GM19025 (cell line): ENCODE measurements around the gene ABCA13.

Source experiments
- ATAC-seq: cut with Tn5 transposase; IDR thresholded peaks from one replicate; pipeline ENCODE4 v1.9.1; 2021; ENCODE audit warnings: mild to moderate bottlenecking, low read depth, moderate library complexity; ENCODE audit not compliant: unreplicated experiment

ABCA13 gene

DNA sequence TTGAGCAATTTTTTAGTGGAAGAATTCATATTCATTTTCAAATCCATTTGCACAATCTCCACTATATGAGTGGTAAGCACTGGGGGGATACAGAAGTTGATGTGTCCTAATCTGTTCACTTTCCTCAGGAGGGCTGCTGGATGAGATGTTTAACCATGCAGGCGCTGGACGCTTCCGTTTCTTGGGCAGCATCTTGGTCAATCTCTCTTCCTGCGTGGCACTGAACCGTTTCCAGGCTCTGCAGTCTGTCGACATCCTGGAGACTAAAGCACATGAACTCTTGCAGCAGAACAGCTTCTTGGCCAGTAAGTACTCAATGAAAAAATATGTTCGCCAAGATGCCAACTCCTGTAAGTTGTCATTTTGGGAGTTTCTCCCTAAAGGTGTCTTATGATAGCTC is 179.3 kb downstream of the ABCA13 start:
- ATAC-seq, result no peak

DNA sequence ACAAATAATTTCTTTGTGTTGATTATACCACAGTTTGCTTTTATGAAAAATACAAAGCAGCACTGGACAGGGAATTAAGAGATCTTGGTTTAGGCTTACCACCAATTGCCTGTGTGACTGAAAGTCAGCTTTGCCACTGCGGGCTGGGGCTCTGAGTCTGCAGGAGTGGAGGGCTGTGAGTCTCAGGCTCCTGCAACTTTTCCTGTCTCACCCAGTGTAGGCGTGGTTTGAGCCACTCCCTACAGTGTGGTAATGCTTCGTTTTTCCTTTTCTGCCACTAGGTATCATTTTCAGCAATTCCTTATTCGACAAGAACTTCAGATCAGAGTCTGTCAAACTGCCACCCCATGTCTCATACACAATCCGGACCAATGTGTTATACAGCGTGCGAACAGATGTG is 180.6 kb downstream of the ABCA13 start:
- no peak for ATAC-seq

DNA sequence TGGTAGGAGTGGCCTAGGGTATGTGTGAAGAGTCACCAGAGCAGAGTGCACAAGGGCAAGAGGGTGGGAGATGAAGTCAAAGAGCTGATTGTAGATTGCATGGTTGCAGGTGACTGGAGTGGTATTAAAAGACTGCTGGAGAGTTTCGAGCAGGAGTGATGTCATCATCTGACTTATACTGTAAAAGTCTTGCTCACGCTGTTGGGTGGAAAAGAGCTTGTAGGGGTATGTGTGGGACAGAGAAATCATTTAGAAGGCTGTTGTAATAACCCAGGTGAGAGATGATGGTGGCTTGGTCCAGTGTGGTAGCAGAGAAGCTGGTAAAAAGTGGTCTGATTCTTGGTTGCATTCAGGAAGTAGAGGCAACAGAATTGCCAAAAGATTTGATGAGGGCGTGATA is 184.1 kb downstream of the ABCA13 start:
- no peak for ATAC-seq

DNA sequence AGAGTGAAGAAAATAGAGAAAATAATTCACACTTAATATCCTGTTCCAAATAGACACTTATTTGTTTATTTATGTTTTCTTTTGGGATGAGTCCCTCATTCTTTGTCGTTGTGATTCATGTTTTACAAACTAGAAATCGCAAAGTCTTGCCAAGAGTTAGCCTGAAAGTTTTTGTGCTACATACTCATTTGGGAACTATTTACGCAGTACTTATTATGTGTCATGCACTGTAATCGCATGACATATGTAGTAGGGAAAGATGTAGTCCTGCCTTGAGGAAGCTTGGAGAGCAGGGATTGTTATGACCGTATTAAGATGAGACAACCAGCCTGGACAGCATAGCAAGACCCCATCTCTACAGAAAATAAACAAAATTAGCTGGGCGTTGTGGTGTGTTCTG is 189.3 kb downstream of the ABCA13 start:
- no peak for ATAC-seq

DNA sequence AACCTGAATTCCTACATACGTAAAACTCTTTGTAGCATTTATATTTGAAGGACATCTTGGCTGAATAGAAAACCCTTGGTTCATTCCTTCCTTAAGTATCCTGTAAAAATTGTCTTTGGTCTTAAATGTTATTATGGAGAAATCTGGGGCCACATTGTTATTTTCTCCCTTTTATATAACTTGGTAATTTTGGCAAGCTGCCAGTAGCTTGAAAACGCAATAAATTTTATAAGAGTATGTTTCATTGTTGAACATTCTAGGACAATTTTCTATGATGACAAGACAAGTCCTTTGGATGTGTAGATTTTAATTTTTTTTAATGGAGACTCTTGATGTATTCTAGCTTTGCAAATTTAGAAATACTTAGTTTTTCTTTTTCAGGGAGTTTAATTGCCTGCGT is 191.9 kb downstream of the ABCA13 start:
- ATAC-seq, result no peak

DNA sequence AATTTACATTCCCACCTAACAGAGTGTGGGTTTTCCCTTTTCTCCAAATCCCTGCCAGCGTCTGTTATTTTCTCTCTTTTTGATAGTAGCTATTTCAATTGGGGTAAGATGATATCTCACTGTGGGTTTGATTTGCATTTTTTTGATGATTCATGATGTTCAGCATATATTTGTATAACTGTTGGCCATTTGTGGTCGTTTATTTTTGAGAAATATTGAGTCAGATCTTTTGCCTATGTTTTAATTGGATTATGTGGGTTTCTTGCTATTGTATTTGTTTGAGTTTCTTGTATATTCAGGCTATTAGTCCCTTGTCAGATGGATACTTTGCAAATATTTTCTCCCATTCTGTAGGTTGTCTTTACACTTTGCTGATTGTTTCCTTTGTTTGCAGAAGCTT is 193.8 kb downstream of the ABCA13 start:
- no peak for ATAC-seq

DNA sequence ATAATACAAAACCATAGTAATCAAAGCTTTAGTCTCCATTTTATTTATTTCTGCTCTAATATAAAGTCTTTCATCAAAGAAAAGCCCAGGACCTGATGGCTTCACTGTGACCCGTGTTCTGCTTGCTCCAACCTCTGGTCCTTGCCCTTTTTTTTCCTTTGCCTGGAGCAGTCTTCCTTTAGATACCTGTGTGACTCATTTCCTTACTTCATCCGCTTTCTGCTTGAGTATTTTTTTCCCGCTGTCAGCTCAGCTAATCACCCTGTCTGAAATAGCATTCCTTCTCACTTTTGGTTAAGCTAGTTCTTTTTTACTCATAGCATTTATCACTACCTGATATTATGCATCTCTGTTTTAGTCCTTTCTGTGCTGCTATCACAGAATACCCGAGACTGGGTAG is 194.8 kb downstream of the ABCA13 start:
- ATAC-seq, result no peak

DNA sequence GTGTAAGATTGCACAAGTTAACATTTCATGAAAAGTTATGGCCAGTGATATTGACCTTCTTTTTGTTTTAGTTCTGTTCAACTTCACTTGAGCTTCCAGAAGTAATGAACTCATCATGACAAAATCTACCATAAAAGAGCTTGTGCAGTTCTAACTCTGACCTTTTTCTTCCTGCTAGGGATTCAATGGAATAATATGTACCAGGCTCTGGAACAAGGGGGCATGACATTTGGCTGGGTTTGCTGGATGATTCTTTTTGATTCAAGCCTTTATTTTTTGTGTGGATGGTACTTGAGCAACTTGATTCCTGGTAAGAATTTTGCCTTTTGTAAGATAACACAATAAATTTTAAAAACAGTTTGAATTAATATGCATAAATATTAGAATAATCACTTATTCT is 205.0 kb downstream of the ABCA13 start:
- no peak for ATAC-seq

DNA sequence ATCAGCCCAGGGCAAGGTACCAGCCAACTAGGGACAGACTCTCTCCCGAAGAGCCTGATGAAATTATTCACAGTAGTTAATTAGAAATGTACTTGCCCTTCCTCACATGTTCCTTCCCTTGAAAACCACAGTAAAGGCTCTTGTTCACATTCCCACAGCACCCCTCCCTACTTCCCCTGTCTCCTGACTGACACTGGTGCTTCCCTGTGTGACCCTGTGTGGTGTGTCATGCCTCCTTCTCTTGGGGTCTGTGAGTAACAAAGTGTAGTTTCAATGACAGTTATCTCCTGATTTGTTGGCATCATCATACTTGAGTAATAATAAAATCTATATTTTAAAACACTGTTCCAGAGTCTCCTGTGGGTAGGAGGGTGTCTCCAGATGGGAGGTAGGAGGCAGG is 209.7 kb downstream of the ABCA13 start:
- ATAC-seq, result no peak

DNA sequence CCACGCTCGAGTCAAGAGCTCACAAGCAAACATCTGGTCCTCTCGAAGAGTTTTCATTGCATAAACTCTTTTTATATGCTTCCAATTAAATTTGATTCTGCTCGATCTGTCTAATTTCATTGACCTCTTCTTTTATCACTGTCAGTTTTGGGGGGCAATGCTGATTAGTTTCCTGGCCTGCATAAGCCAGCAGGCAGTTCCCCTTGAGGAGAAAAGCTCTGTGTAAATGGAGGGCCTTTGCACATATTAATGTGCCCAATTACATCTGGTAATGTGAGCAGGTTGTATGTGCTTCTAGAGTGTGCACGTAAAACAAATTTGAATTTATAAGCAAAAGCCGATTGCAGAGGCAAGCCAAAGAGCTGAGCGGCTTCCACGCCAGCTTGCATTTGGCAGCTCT is 210.3 kb downstream of the ABCA13 start:
- ATAC-seq, result no peak

DNA sequence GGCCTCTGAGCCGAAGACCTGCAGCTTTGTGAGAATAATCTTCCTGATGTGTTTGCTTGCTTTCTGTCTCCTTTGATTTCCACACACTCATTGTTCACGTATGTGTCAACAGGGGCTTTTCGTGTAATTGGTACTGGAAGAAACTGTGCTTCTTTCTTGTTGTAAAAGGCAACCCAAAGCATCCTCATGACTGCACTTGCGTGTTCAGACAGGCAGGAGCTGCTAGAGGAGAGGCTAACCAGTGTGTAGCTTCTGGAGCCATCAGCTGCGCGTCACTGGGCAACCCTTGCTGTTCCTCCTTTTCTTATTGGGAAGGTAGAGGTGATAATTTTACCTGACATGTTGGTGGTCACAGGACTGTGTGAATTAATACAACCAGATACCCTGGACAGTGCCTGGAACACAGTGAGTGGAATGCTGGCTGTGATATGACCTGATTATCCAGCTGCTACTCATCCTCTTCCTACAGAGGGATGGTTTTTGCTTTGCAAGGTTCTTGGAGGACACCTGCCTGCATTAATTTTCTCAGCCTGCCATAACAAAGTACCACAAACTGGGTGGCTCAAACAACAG is 213.0 kb downstream of the ABCA13 start:
- no peak for ATAC-seq

DNA sequence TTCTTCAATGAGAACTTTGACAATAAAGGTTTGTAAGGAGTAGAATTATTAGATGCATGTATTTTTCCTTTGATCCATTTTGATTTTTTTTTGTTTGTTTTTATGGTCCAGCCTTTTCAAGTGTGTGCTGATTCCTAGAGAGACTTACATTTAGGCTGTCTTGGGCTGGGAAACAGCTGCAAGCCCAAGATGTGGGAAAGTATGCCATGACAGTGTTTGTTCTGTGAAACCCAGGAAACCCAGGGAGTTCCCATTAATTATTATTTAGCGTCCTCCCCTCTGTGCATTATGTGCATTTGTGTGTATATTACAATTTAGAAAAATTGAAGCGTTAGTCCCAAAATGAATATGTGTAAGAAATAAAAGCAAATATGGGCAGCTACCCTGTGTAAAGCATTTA is 216.7 kb downstream of the ABCA13 start:
- no peak for ATAC-seq

DNA sequence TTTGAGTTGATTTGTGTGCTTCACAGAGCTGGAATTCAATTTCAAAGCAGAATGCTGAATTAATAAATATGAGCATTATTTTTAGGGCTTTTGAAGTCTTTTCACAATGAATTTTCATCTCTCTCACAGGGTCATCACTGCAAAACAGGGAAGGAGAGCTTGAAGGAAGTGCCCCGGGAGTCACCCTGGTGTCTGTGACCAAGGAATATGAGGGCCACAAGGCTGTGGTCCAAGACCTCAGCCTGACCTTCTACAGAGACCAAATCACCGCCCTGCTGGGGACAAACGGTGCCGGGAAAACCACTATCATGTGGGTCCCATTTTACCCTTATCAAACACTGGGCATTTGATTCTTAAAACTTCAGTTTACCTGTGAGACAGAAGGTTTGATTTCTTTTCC is 217.7 kb downstream of the ABCA13 start:
- ATAC-seq, result no peak

DNA sequence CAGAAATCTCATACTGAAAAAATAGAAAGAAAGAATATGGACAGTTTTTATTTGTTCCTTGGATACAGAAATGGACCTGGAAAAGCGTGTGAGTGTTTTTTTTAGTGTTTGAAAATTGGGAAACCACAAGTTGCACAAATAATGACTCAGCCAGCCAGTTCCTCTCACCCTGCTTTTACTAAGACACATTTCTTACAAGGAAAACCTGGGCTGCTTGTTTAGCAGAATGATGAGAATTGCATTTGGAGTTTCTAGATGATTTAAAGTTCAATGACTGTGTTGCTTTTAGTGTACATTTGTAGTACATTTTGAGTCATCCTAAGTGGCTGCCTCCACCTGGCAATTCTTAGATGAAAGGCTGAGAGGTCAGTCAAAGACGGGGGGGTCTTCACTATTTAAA is 218.7 kb downstream of the ABCA13 start:
- ATAC-seq, result no peak

DNA sequence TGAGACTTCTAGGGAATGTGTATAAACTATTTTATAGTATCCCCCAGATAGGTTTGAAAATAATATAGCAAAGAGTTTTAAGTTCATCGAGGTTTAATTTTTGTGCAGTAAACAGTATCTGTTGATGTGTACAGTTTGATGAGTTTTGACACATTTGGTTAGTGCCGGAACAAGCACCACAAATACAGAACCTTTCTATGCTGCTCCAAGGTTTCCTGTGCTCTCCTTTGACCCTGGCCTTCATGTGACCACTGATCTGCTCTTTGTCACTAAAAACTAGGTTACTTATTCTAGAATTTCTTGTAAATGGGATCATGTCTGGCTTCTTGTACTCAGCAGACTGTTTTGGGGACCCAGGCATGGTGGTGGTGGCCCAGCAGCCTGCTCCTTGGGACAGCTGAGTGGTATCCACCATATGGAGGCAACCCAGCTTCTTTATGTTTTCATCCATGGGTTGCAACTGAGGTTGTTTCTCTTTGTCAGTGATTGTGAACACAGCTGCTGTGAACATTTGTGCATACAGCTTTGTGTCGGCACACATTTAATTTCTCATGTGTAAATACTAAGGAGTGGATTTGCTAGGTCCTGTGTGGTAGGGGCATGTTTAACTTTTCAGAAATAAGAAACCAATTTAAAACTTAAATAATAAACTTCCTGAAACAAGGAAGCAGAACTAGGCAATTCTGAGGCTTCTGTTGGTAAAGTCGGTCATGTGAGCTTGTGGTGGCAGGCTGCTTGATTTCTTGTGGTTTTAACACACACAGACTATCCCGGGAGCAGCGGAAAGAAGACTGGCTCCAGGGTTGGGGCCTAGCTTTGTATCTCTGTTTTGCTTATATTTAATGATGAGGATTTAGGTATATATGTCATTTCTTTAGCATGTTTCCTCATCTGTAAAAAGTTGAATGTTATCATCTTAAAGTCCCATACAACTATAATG is 219.4 kb downstream of the ABCA13 start:
- no peak for ATAC-seq

DNA sequence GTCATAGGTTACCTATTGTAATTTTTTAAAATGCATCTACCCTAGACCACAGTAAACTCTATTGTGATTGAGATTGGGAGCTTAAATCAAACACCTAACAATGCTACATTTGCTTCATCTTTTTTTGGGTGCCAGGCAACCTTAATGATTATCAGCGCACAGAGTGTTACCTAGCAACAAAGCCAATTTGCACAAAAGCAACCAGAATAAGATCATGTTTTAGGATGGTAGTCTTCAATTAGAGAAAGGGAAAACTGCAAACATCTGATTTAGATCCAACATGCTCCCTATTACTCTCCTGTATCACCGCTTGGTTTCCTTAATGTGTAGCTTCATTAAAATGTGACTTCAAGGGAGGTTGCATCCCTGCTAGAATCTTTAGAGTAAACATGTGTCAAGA is 226.9 kb downstream of the ABCA13 start:
- ATAC-seq, result no peak

DNA sequence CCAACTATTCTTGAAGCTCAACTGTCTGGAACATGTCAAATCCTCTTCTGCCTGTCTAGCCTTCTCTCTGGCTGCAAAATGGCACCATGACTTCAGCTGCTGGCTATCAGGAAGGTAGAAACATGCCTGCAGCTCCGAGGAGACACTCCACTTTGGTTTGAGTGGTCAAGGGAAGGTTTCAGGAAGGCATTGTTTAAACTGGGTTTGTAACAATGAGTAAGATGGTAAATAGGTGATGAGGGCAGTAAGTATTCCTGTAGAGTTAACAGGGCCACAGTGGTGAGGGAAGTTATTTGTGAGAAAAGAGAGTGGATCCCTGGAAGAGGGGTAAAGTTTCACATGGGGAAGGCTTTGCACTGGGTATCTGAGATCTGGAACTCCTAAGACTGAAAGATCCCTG is 231.5 kb downstream of the ABCA13 start:
- ATAC-seq, result no peak

DNA sequence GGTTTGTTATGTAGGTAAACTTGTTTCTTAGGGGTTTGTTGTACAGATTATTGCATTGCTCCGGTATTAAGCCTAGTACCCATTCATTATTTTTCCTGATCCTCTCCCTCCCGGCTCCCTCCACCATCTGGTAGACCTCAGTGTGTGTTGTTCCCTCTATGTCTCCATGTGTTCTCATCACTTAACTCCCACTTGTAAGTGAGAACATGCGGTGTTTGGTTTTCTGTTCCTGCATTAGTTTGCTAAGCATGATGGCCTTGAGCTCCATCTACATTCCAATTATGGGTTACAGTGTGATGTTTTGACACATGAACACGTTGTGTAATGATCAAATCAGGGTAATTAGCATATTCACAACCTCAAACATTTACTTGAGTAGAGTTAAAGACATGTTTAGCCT is 237.5 kb downstream of the ABCA13 start:
- ATAC-seq, result no peak

DNA sequence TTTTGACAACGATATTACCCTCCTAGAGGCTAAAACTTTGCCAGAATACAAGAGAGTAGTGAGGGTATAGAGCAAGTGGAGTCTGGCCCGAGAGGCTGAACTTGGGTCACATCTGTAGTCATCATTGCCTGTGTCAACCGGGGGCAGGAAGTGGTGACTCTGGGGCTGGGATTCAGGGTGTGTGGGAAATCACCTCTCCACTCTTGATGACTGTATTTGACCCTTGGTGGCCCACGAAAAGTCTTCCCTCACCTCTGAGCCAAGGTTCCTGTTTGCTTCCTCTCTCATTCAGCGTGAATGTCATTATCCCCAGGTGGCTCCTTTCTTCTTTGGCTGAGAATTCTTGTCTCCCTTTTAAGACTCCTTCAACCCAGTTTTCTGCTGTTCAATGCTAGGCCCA is 240.4 kb downstream of the ABCA13 start:
- no peak for ATAC-seq

DNA sequence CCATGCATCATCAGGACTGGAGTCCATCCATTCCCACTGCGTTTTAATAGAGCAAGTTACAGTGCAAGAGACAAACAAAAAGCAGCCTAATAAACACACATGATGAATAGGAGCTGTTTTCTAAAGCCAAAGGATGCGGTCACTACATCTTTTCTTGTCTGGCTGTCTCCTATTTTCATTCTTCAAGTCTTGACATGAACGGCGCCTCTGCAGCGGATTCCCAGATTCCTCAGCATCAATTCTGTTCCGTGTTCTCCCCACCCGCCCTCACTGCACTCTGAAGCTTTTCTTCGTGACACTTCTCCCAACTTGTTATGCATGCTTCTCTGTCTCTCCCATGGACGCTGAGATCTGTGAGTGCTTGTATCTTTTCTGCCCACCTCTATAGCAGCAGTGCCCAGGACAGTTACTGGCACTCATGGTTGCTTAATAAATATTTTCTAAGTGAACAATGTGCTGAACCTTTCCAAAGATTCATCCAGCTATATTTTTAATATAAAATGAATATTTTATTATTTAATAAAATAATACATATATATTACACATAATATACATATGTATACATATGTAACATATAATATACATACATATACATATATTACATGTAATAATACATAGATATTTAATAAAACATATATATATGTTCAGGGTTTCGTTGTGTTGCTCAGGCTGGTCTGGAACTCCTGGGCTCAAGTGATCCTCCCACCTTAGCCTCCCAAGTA is 242.9 kb downstream of the ABCA13 start:
- no peak for ATAC-seq

DNA sequence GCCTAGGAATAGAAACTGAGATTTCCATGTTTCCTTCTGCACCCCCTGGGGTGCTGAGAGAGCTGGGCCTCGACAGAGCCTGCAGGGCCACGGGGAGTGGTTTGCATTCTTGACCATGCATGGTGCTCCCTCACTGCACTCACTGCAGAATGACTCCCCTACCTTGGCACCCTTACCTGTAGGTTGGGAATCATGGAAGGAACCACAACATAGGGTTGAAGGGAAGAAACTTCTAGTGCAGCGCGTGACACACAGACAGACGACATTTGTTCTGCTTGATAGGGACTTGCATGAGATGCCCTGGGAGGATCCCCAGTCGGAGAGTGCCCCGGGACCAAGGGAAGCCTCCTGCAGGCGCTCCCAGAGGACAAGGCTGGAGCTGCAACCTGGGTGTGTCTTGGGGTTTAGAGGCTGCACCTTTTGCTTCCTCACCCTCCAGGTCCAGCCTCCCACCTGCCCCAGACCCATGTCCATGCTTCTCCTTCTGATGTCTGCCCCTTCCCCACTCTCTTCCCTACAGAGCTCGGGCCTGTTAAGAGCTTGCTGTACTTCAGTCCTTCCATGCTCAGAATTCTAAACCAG is 245.2 kb downstream of the ABCA13 start:
- no peak for ATAC-seq
